ENCODE data around the gene LRP2. TPM values are rescaled to one million over a fixed set of nuclear protein-coding genes. Genes with fewer than 3 reads are reported as not detected.

Gene LRP2
- total and polyA plus RNA-seq, 2 of the 4 experiments (the other 2 are of a cell fraction): not detected

GRCh38 chr2:169160926-169161481, 201.3 kb downstream of the LRP2 start:
- Histone ChIP-seq H3K9me1 (ENCODE audit: insufficient read depth, low read length) (no peaks in the 10 kb centered on the region), H3K36me3 (ENCODE audit: control insufficient read depth, insufficient read depth, low read length) (no peaks in the 10 kb centered on the region), H3K4ac (ENCODE audit: low read depth, low read length) (no peak overlapping the region), H4K20me1 (ENCODE audit: insufficient read depth, low read length) (no peaks in the 10 kb centered on the region), H2BK5ac (ENCODE audit: low read depth, low read length, poor library complexity, severe bottlenecking) (no peak overlapping the region), H3K14ac (replicated peaks; ENCODE audit: low read depth, low read length) (no peak overlapping the region), H3K9me3 (ENCODE audit: control insufficient read depth, insufficient read depth, low read length) (no peaks in the 10 kb centered on the region), H3K18ac (ENCODE audit: low read depth, low read length) (no peak overlapping the region), H3K23ac (ENCODE audit: low read depth, low read length) (no peak overlapping the region), H2BK20ac (ENCODE audit: low read depth, low read length) (no peak overlapping the region), H2AFZ (replicated peaks; ENCODE audit: low read length, poor library complexity) (no peak overlapping the region), H2AK5ac (ENCODE audit: low read depth, low read length) (no peak overlapping the region), H3K27ac (ENCODE audit: insufficient read depth, low read length) (no peak overlapping the region), H3K27me3 (ENCODE audit: control insufficient read depth, insufficient read depth, low read length) (no peaks in the 10 kb centered on the region), H4K8ac (ENCODE audit: low read depth in 2 of 2, low read length in 2 of 2) (no peak overlapping the region), H2BK120ac (ENCODE audit: low read depth, low read length) (no peak overlapping the region), H2BK15ac (ENCODE audit: low read depth, low read length) (no peak overlapping the region), H4K91ac (ENCODE audit: insufficient read depth, low read depth, low read length) (no peak overlapping the region), H3K56ac (ENCODE audit: extremely low read depth, insufficient read depth, low read length) (no peak overlapping the region), H3K4me2 (ENCODE audit: low read depth, low read length) (no peak overlapping the region), H3K4me3 (ENCODE audit: insufficient read depth, low read depth, low read length) (no peak overlapping the region), H4K5ac (ENCODE audit: low read depth, low read length) (no peak overlapping the region), H2AK9ac (replicated peaks; ENCODE audit: low read depth, low read length, poor library complexity) (no peak overlapping the region), H3K79me1 (ENCODE audit: low read depth in 1 of 2, low read length in 2 of 2) (no peaks in the 10 kb centered on the region), H3K4me1 (ENCODE audit: control insufficient read depth, insufficient read depth, low read length) (no peaks in the 10 kb centered on the region), H3K9ac (ENCODE audit: low read depth, low read length) (no peak overlapping the region)
- ChIA-PET CTCF (no interaction called here), POLR2A (ENCODE audit: unreplicated experiment) (no interaction called here)
- DNase-seq: no peak
- BruUV-seq (replicated peaks): no TSS peak
- dilution Hi-C loops (cut with HindIII; ENCODE audit: low sequenced_read_pairs, unreplicated experiment) (no loop called here), intact Hi-C loops (cut with micrococcal nuclease) (no loop called here), in situ Hi-C loops (cut with MboI; ENCODE audit: low sequenced_read_pairs) (no loop called here)
- TF ChIP-seq SMC3 (IDR thresholded peaks at IDR 0.05; ENCODE audit: low read depth, low read length) (no peak), FOS (IDR thresholded peaks at IDR 0.05; ENCODE audit: low read depth, low read length) (no peak)
- WGBS, 2 experiments (ENCODE audit: extremely low coverage in 2 of 2, insufficient read length in 1 of 2): 80% methylated on average over 2 of the region's 2 CpGs; no CpG with 5 or more reads in 1 of the 2 experiments
- no peak for ATAC-seq (ENCODE audit: low read depth)
